Measurements from ENCODE around the gene SLC8A1.

DNA sequence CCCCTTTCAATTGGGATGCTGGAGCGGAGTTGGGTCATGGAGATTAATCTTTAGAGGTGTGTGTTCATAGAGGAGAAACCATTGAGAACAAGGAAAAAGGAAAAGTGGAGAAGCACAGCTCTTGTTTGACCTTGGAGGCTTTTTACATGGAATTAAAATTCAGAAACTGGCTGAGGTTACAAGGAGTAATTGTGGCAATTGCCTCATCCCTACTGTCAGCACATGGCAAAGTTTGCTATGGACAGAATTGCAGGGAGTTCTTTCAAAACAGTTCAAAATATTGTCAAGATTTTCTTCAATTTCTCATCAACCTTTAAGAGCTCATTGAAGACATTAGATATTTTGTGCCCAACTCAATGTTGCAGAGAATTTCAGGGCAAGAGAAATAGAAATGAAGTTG, 232.7 kb downstream of the SLC8A1 start:
- TF ChIP-seq, protein P1, sequence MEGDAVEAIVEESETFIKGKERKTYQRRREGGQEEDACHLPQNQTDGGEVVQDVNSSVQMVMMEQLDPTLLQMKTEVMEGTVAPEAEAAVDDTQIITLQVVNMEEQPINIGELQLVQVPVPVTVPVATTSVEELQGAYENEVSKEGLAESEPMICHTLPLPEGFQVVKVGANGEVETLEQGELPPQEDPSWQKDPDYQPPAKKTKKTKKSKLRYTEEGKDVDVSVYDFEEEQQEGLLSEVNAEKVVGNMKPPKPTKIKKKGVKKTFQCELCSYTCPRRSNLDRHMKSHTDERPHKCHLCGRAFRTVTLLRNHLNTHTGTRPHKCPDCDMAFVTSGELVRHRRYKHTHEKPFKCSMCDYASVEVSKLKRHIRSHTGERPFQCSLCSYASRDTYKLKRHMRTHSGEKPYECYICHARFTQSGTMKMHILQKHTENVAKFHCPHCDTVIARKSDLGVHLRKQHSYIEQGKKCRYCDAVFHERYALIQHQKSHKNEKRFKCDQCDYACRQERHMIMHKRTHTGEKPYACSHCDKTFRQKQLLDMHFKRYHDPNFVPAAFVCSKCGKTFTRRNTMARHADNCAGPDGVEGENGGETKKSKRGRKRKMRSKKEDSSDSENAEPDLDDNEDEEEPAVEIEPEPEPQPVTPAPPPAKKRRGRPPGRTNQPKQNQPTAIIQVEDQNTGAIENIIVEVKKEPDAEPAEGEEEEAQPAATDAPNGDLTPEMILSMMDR (IDR thresholded peaks at IDR 0.05) = no peak
- TF ChIP-seq POLR2A (IDR thresholded peaks at IDR 0.05) = no peak

Data from Peyer's patch (tissue), 4 donors.